K562 (cell line): Measurements from ENCODE around the gene PRR15L. TPM values are rescaled to one million over a fixed set of nuclear protein-coding genes. Genes with fewer than 3 reads are reported as not detected.

Experiments used
- ATAC-seq: fragments of 200-7000 bp; cut with Tn5 transposase; 3 replicates; pipeline ENCODE4 v1.9.1; 2020; ENCODE audit warnings: moderate library complexity
- BruUV-seq: library from RNA; stranded (reverse); fragments of 400-500 nt; replicated peaks from 2 replicates; lab custom pipeline; 2021; lab: Mats Ljungman, UMichigan
- CTCF ChIA-PET: fragments of 300-600 bp; formaldehyde crosslinking; extraction: SDS; loops from one replicate; lab custom pipeline; 2021; ENCODE audit warnings: low intra/inter-chr PET ratio; lab: Yijun Ruan, JAX
- POLR2A ChIA-PET: fragments of 300-600, 350-650 bp; sonication (Branson Sonifier 250); formaldehyde crosslinking; extraction: SDS; loops from one replicate; lab custom pipeline; 2021; ENCODE audit warnings: antibody characterized with exemption, inconsistent platforms; lab: Yijun Ruan, JAX
- DNase-seq, 4 experiments: peaks; one replicate each; pipeline versions ENCODE4 v3.0.0 to v3.0.0-alpha.2; 2011 to 2018; ENCODE audit warnings: low spot score in 3 of 4, mixed read lengths in 3 of 4; ENCODE audit errors: extremely low read depth in 1 of 4
- FAIRE-seq: peaks from 2 replicates; lab custom pipeline; 2011; peaks lifted over from hg19 to GRCh38; lab: Jason Lieb, UNC
- H2AFZ ChIP-seq: 2 replicates; pipeline ENCODE4 v1.6.0; 2011; ENCODE audit warnings: low read depth, low read length, control low read depth, inconsistent platforms
- H3K27ac ChIP-seq: fragments of 200-600 bp; 3 replicates; pipeline ENCODE4 v1.8.0; 2011; ENCODE audit warnings: low read depth, mild to moderate bottlenecking, control low read depth, inconsistent platforms, low read length, moderate library complexity, mixed read lengths; ENCODE audit errors: extremely low read depth
- H3K27me3 ChIP-seq, 2 experiments: fragments of 300-600 bp in 1 of 2; 2 replicates in 1 of 2; 3 replicates in 1 of 2; pipeline versions ENCODE4 v1.6.0 to v1.8.0; 2011; ENCODE audit warnings: inconsistent platforms in 2 of 2, low read length in 2 of 2, mild to moderate bottlenecking in 1 of 2, mixed read lengths in 1 of 2, moderate library complexity in 1 of 2; ENCODE audit not compliant: control insufficient read depth in 2 of 2, insufficient read depth in 2 of 2
- H3K36me3 ChIP-seq: fragments of 300-600 bp; 3 replicates; pipeline ENCODE4 v1.8.0; 2011; ENCODE audit warnings: mild to moderate bottlenecking, low read length, inconsistent platforms; ENCODE audit not compliant: control insufficient read depth, insufficient read depth
- H3K4me1 ChIP-seq, 2 experiments: fragments of 200-600 bp in 1 of 2; replicated peaks in 1 of 2; 2 replicates in 1 of 2; 3 replicates in 1 of 2; pipeline versions ENCODE4 v1.5.1 to v1.8.0; 2011; ENCODE audit warnings: inconsistent platforms in 2 of 2, low read length in 2 of 2, mild to moderate bottlenecking in 1 of 2, mixed read lengths in 1 of 2, moderate library complexity in 1 of 2; ENCODE audit not compliant: control insufficient read depth in 2 of 2, insufficient read depth in 2 of 2
- H3K4me2 ChIP-seq: 2 replicates; pipeline ENCODE4 v1.6.1; 2011; ENCODE audit warnings: low read length, control low read depth, inconsistent platforms, mixed read lengths; ENCODE audit not compliant: insufficient read depth
- H3K4me3 ChIP-seq: fragments of 200-600 bp; sonication (generic), shearing (Covaris generic); 2 replicates; pipeline ENCODE4 v1.5.1; 2016; ENCODE audit warnings: control low read depth, inconsistent platforms
- H3K79me2 ChIP-seq: fragments of 200-600 bp; 3 replicates; pipeline ENCODE4 v1.8.0; 2011; ENCODE audit warnings: low read length, inconsistent platforms; ENCODE audit not compliant: control insufficient read depth, insufficient read depth
- H3K9ac ChIP-seq, 2 experiments: 2 replicates each; pipeline versions ENCODE4 v1.6.0 to v1.6.1; 2011; ENCODE audit warnings: low read depth in 2 of 2, low read length in 2 of 2, control low read depth in 1 of 2, inconsistent platforms in 1 of 2, mild to moderate bottlenecking in 1 of 2, mixed read lengths in 1 of 2; ENCODE audit not compliant: insufficient read depth in 1 of 2
- H3K9me1 ChIP-seq: one replicate; pipeline ENCODE4 v1.6.0; 2011; ENCODE audit warnings: inconsistent platforms, mild to moderate bottlenecking, low read length, moderate library complexity; ENCODE audit not compliant: control insufficient read depth, insufficient read depth
- H3K9me3 ChIP-seq: replicated peaks from 2 replicates; pipeline ENCODE4 v1.5.1; 2011; ENCODE audit warnings: low read depth, low read length, inconsistent platforms; ENCODE audit not compliant: control insufficient read depth, insufficient read depth
- H4K20me1 ChIP-seq: replicated peaks from 2 replicates; pipeline ENCODE4 v1.6.1; 2011; ENCODE audit warnings: low read length, inconsistent platforms, mixed read lengths; ENCODE audit not compliant: control insufficient read depth, insufficient read depth
- CXXC5 ChIP-seq: fragments of 250-450 bp; sonication (Bioruptor Pico); IDR thresholded peaks from 2 replicates; pipeline ENCODE4 v1.8.0; 2022; ENCODE audit warnings: inconsistent platforms, mild to moderate bottlenecking, moderate library complexity
- ELF4 ChIP-seq: fragments of 450-650 bp; formaldehyde crosslinking; IDR thresholded peaks from 2 replicates; pipeline ENCODE4 v1.4.0; 2022; ENCODE audit warnings: missing genetic modification characterization
- JUND ChIP-seq, 2 experiments: IDR thresholded peaks; 2 replicates in 1 of 2; 3 replicates in 1 of 2; pipeline ENCODE4 v1.6.1; 2011; ENCODE audit warnings: borderline replicate concordance in 2 of 2, low read depth in 2 of 2, low read length in 2 of 2, improper control_type of control experiment in 1 of 2, missing biosample characterization in 1 of 2, missing genetic modification characterization in 1 of 2, missing genetic modification reagents in 1 of 2
- ZNF507 ChIP-seq: conservative IDR thresholded peaks from 2 replicates; pipeline ENCODE4 v1.6.1; 2017; ENCODE audit warnings: missing genetic modification characterization, missing compliant biosample characterization
- ZNF512 ChIP-seq: IDR thresholded peaks from 2 replicates; pipeline ENCODE4 v1.6.1; 2016; ENCODE audit warnings: missing genetic modification characterization, missing compliant biosample characterization
- ZNF592 ChIP-seq: fragments of 450-650 bp; IDR thresholded peaks from 2 replicates; pipeline ENCODE4 v1.6.1; 2017; ENCODE audit warnings: antibody characterized with exemption, mild to moderate bottlenecking
- WGBS: fragments of 100-300 bp; shearing (Covaris generic); methylation state at CpG from one replicate; pipeline ENCODE4 v1.1.6; 2016; ENCODE audit warnings: low coverage, mixed read lengths; ENCODE audit not compliant: insufficient coverage; ENCODE audit errors: missing lambda C conversion rate; 5-methylcytosine and 5-hydroxymethylcytosine counted together
- in situ Hi-C: fragments of 300-500 bp; cut with MboI; formaldehyde crosslinking; loops from 4 replicates; pipeline ENCODE4 v1.15.0; 2018; ENCODE audit warnings: inconsistent platforms, mixed read lengths
- intact Hi-C: fragments of 100-400 bp; cut with micrococcal nuclease; formaldehyde crosslinking; loops from 2 replicates; pipeline ENCODE4 v1.14.2; 2022
- polyA plus RNA-seq, 8 experiments: library from polyadenylated mRNA; depleted of rRNA in 4 of 8; stranded (reverse) in 5 of 8; unstranded in 3 of 8; fragments of >200 nt; fragmentation: Nextera tagmentation in 2 of 8; fragmentation: Illumina TruSeq in 1 of 8; extraction: Ambion mirVana in 2 of 8; extraction: Trizol in 1 of 8; gene quantifications; 2 replicates each; pipeline versions ENCODE4 v1.2.1 to v1.2.3, GENCODE V29; 2011 to 2014; ENCODE audit warnings: inconsistent platforms in 1 of 8, missing spikeins in 1 of 8
- total RNA-seq, 7 experiments: library from RNA; depleted of rRNA in 6 of 7; stranded (reverse); fragments of >200 nt in 6 of 7; fragmentation: Illumina TruSeq in 2 of 7; extraction: Trizol in 2 of 7; gene quantifications; 2 replicates each; pipeline versions ENCODE4 v1.2.1 to v1.2.3, GENCODE V29; 2011 to 2021; ENCODE audit warnings: low replicate concordance in 1 of 7

Gene PRR15L
- total and polyA plus RNA-seq, 9 of the 15 experiments (the other 6 are each of a cell fraction or from before 2014, with no cell fraction given): 0.03 TPM; not detected in 8

- Histone ChIP-seq H3K4me2 (no peak overlapping the region), H2AFZ (no peak overlapping the region), H3K36me3 (peaks cover 42% of the 10 kb centered on the region), H3K9me3 (no peaks in the 10 kb centered on the region), H4K20me1 (no peaks in the 10 kb centered on the region), H3K4me3 (no peak overlapping the region), H3K9me1 (no peaks in the 10 kb centered on the region), H3K9ac (no peak overlapping the region), H3K27me3 (no peaks in the 10 kb centered on the region), H3K4me1 (peaks cover 9% of the 10 kb centered on the region in 2 experiments; a peak in 3 of 5 replicates), H3K79me2 (no peaks in the 10 kb centered on the region), H3K27ac (no peak overlapping the region)
- CTCF ChIA-PET: interaction anchor here (0.6 to 0.8 kb wide), 2 partner anchors 19 to 60 kb away, joined by 3 to 5 read pairs; no protein-coding TSS in a partner anchor
- in situ Hi-C loops: loop anchor here (5.0 kb wide), 1 partner anchor 67 kb away; no protein-coding TSS in a partner anchor
- FAIRE-seq: no peak
- POLR2A ChIA-PET: interaction anchor here (0.6 to 2.8 kb wide), 6 partner anchors 9 to 162 kb away, joined by 3 to 14 read pairs (median 4); partner anchors contain the start of gene PNPO
- intact Hi-C loops: no loop called here
- TF ChIP-seq ELF4 (CRISPR knock-in tag) (no peak), ZNF507 (no peak), ZNF592 (no peak), JUND (IDR thresholded peaks at IDR 0.05; ENCODE audit: borderline replicate concordance, low read depth, low read length) (no peak), JUND (tag; IDR thresholded peaks at IDR 0.05; ENCODE audit: borderline replicate concordance, low read depth, low read length) (no peak), ZNF512 (tag) (no peak), CXXC5 (CRISPR knock-in tag) (no peak)
- 81% methylated on average over 4 of the region's 4 CpGs for WGBS
- no peak for ATAC-seq
- no TSS peak for BruUV-seq
- DNase-seq: no peak
Observed at GRCh38 chr17:47950448-47950847, 7.2 kb downstream of the PRR15L start.
